H9 (cell line): ENCODE results near the gene FXYD3. TPM values are rescaled to one million over a fixed set of nuclear protein-coding genes. Genes with fewer than 3 reads are reported as not detected.

Experiments
- DNase-seq: peaks from one replicate; pipeline ENCODE4 v3.0.0-alpha.2; 2017
- H2AFZ ChIP-seq: one replicate; pipeline ENCODE4 v1.6.1; 2013; ENCODE audit warnings: mild to moderate bottlenecking, low read length, control low read depth, moderate library complexity
- H2AK5ac ChIP-seq: 2 replicates; pipeline ENCODE4 v1.6.1; 2013; ENCODE audit warnings: low read length, control low read depth, mixed read lengths; ENCODE audit not compliant: insufficient read length
- H2BK120ac ChIP-seq: one replicate; pipeline ENCODE4 v1.6.1; 2013; ENCODE audit warnings: low read depth, mild to moderate bottlenecking, low read length, control low read depth, inconsistent platforms; ENCODE audit not compliant: poor library complexity, severe bottlenecking
- H2BK12ac ChIP-seq: 2 replicates; pipeline ENCODE4 v1.6.1; 2013; ENCODE audit warnings: low read length, control low read depth, mixed read lengths, low read depth; ENCODE audit not compliant: insufficient read length
- H2BK15ac ChIP-seq: 2 replicates; pipeline ENCODE4 v1.6.1; 2013; ENCODE audit warnings: low read depth, low read length, control low read depth
- H2BK20ac ChIP-seq: one replicate; pipeline ENCODE4 v1.6.1; 2013; ENCODE audit warnings: low read depth, mild to moderate bottlenecking, low read length, control low read depth, inconsistent platforms; ENCODE audit not compliant: poor library complexity, severe bottlenecking
- H2BK5ac ChIP-seq: 2 replicates; pipeline ENCODE4 v1.6.1; 2013; ENCODE audit warnings: low read length, control low read depth, mixed read lengths; ENCODE audit not compliant: insufficient read length
- H3K14ac ChIP-seq: 2 replicates; pipeline ENCODE4 v1.6.1; 2013; ENCODE audit warnings: low read length, control low read depth; ENCODE audit not compliant: insufficient read depth
- H3K18ac ChIP-seq: 2 replicates; pipeline ENCODE4 v1.6.1; 2013; ENCODE audit warnings: low read depth, mild to moderate bottlenecking, mixed read lengths, low read length, control low read depth; ENCODE audit not compliant: insufficient read length
- H3K23ac ChIP-seq: 2 replicates; pipeline ENCODE4 v1.6.1; 2013; ENCODE audit warnings: low read length, control low read depth, mixed read lengths, low read depth; ENCODE audit not compliant: insufficient read length
- H3K23me2 ChIP-seq: 2 replicates; pipeline ENCODE4 v1.6.1; 2013; ENCODE audit warnings: low read depth, mild to moderate bottlenecking, mixed read lengths, low read length, control low read depth; ENCODE audit not compliant: insufficient read length, poor library complexity, severe bottlenecking
- H3K27ac ChIP-seq: 2 replicates; pipeline ENCODE4 v1.5.1; 2013; ENCODE audit warnings: low read length, control low read depth, mixed read lengths, low read depth; ENCODE audit not compliant: insufficient read length
- H3K27me3 ChIP-seq: 2 replicates; pipeline ENCODE4 v1.6.1; 2013; ENCODE audit warnings: low read length, control low read depth, inconsistent platforms; ENCODE audit not compliant: insufficient read depth
- H3K4ac ChIP-seq: 2 replicates; pipeline ENCODE4 v1.6.1; 2013; ENCODE audit warnings: low read depth, mild to moderate bottlenecking, control low read depth, inconsistent platforms, low read length, moderate library complexity
- H3K4me1 ChIP-seq: 2 replicates; pipeline ENCODE4 v1.6.1; 2013; ENCODE audit warnings: low read length, control low read depth, inconsistent platforms; ENCODE audit not compliant: insufficient read depth
- H3K4me2 ChIP-seq: 2 replicates; pipeline ENCODE4 v1.6.1; 2013; ENCODE audit warnings: low read length, control low read depth, mixed read lengths; ENCODE audit not compliant: insufficient read length, insufficient read depth
- H3K56ac ChIP-seq: 2 replicates; pipeline ENCODE4 v1.6.1; 2013; ENCODE audit warnings: low read depth, mild to moderate bottlenecking, mixed read lengths, low read length, control low read depth; ENCODE audit not compliant: insufficient read length
- H3K79me1 ChIP-seq: 2 replicates; pipeline ENCODE4 v1.6.1; 2013; ENCODE audit warnings: low read depth, mild to moderate bottlenecking, moderate library complexity, low read length, control low read depth, inconsistent platforms; ENCODE audit not compliant: insufficient read depth, poor library complexity, severe bottlenecking
- H3K79me2 ChIP-seq: 2 replicates; pipeline ENCODE4 v1.6.1; 2013; ENCODE audit warnings: low read length, control low read depth, inconsistent platforms; ENCODE audit not compliant: insufficient read depth
- H3K9ac ChIP-seq: 2 replicates; pipeline ENCODE4 v1.6.1; 2013; ENCODE audit warnings: low read length, control low read depth, mixed read lengths; ENCODE audit not compliant: insufficient read length; ENCODE audit errors: extremely low read depth
- H3K9me3 ChIP-seq: one replicate; pipeline ENCODE4 v1.6.1; 2013; ENCODE audit warnings: low read depth, low read length, inconsistent platforms; ENCODE audit not compliant: control insufficient read depth
- H3T11ph ChIP-seq: one replicate; pipeline ENCODE4 v1.6.1; 2013; ENCODE audit warnings: mild to moderate bottlenecking, low read length, control low read depth, inconsistent platforms
- H4K20me1 ChIP-seq: one replicate; pipeline ENCODE4 v1.6.1; 2013; ENCODE audit not compliant: control insufficient read depth, insufficient read length, insufficient read depth
- H4K5ac ChIP-seq: 2 replicates; pipeline ENCODE4 v1.6.1; 2013; ENCODE audit warnings: low read depth, mild to moderate bottlenecking, mixed read lengths, low read length, control low read depth; ENCODE audit not compliant: insufficient read length
- H4K8ac ChIP-seq: replicated peaks from 2 replicates; pipeline ENCODE4 v1.6.1; 2013; ENCODE audit warnings: low read length, control low read depth, mixed read lengths, low read depth; ENCODE audit not compliant: insufficient read length
- H4K91ac ChIP-seq: 2 replicates; pipeline ENCODE4 v1.6.1; 2013; ENCODE audit warnings: low read depth, mild to moderate bottlenecking, moderate library complexity, mixed read lengths, low read length, control low read depth; ENCODE audit not compliant: insufficient read length
- H3K27ac Mint-ChIP-seq, 3 experiments: 2 replicates in 2 of 3; 3 replicates in 1 of 3; pipeline ENCODE4 v1.8.0; 2020 to 2021; ENCODE audit warnings: mixed read lengths in 3 of 3, mild to moderate bottlenecking in 1 of 3, moderate library complexity in 1 of 3
- H3K27me3 Mint-ChIP-seq: 2 replicates; pipeline ENCODE4 v1.8.0; 2021; ENCODE audit warnings: low read depth, mild to moderate bottlenecking, moderate library complexity, mixed read lengths
- H3K36me3 Mint-ChIP-seq, 3 experiments: 2 replicates in 2 of 3; 3 replicates in 1 of 3; pipeline ENCODE4 v1.8.0; 2020 to 2021; ENCODE audit warnings: low read depth in 3 of 3, mixed read lengths in 3 of 3; ENCODE audit not compliant: insufficient read depth in 1 of 3
- H3K4me1 Mint-ChIP-seq, 2 experiments: 2 replicates each; pipeline ENCODE4 v1.8.0; 2020; ENCODE audit warnings: mixed read lengths in 2 of 2
- H3K4me3 Mint-ChIP-seq, 2 experiments: 2 replicates in 1 of 2; 3 replicates in 1 of 2; pipeline ENCODE4 v1.8.0; 2020 to 2021; ENCODE audit warnings: mild to moderate bottlenecking in 2 of 2, mixed read lengths in 2 of 2, moderate library complexity in 1 of 2
- H3K9me3 Mint-ChIP-seq, 2 experiments: 2 replicates in 1 of 2; 3 replicates in 1 of 2; pipeline ENCODE4 v1.8.0; 2020; ENCODE audit warnings: mild to moderate bottlenecking in 2 of 2, mixed read lengths in 2 of 2, moderate library complexity in 1 of 2
- WGBS: extraction: QIAGEN DNeasy Blood & Tissue Kit; methylation state at CpG from one replicate; pipeline ENCODE4 v1.1.7; 2013; ENCODE audit warnings: missing lambda C conversion rate, low lambda C conversion rate, mixed read lengths; ENCODE audit not compliant: insufficient read length; ENCODE audit errors: extremely low coverage; 5-methylcytosine and 5-hydroxymethylcytosine counted together
- total RNA-seq: library from RNA; stranded (reverse); gene quantifications from 2 replicates; pipeline ENCODE4 v1.2.1, GENCODE V29; 2021
- TF ChIP-seq, protein P1 (sequence below): fragments of 200-600 bp; sonication (generic); conservative IDR thresholded peaks from 3 replicates; pipeline ENCODE4 v1.8.0; 2021; ENCODE audit warnings: antibody characterized with exemption, mild to moderate bottlenecking

The FXYD3 gene
- total RNA-seq, 1 experiment from 2014 or later = 1.5 TPM

DNA sequence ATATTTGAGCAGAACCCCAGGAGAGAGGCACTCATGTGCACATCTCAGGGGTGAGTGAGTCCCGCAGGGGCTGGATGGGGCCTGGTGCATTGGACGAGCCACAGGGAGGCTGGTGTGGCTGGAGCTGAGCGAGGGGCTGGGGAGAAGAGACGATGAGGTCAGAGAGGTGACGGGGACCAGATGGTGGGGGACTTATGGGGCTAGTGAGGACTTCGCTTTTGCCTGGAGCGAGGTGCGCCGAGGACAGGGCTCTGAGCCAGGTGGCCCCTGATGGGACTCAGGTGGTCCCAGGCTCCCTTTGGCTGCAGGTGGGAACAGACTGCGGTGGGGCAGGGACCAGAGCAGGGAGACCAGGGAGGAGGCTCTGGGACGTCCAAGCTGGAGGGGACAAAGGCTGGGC lies 6.9 kb upstream of the FXYD3 start:
- Histone ChIP-seq H2BK12ac (no peak overlapping the region), H3K23ac (no peak overlapping the region), H2BK5ac (no peak overlapping the region), H2AFZ (no peak overlapping the region), H3K27ac (no peak overlapping the region), H4K5ac (no peak overlapping the region), H3K79me2 (no peaks in the 10 kb centered on the region), H3K27me3 (no peaks in the 10 kb centered on the region), H2BK120ac (no peak overlapping the region), H4K20me1 (peaks cover 7% of the 10 kb centered on the region), H2BK20ac (no peak overlapping the region), H3K4ac (no peak overlapping the region), H3K4me2 (no peak overlapping the region), H3K9me3 (no peaks in the 10 kb centered on the region), H3K23me2 (no peaks in the 10 kb centered on the region), H3K9ac (no peak overlapping the region), H2AK5ac (no peak overlapping the region), H3T11ph (no peak overlapping the region), H2BK15ac (no peak overlapping the region), H3K18ac (no peak overlapping the region), H4K8ac (no peak overlapping the region), H3K79me1 (no peaks in the 10 kb centered on the region), H4K91ac (no peak overlapping the region), H3K14ac (no peak overlapping the region), H3K4me1 (no peaks in the 10 kb centered on the region), H3K56ac (no peak overlapping the region)
- DNase-seq = no peak
- peaks cover 0 to 2% (median 0%) of the 10 kb centered on the region in 3 experiments; a peak in 3 of 7 replicates for H3K36me3 Mint-ChIP-seq
- peaks cover 1% of the 10 kb centered on the region; the same call in 1 of the 2 replicates for H3K27me3 Mint-ChIP-seq
- peaks cover 7 to 20% of the 10 kb centered on the region in 2 experiments for H3K4me1 Mint-ChIP-seq
- peaks cover 0 to 6% of the 10 kb centered on the region in 2 experiments; a peak in 3 of 5 replicates for H3K9me3 Mint-ChIP-seq
- H3K27ac Mint-ChIP-seq = peak overlapping the region in 1 of 3 experiments; percentile 86; a peak in 2 of 7 replicates
- TF ChIP-seq, protein P1, sequence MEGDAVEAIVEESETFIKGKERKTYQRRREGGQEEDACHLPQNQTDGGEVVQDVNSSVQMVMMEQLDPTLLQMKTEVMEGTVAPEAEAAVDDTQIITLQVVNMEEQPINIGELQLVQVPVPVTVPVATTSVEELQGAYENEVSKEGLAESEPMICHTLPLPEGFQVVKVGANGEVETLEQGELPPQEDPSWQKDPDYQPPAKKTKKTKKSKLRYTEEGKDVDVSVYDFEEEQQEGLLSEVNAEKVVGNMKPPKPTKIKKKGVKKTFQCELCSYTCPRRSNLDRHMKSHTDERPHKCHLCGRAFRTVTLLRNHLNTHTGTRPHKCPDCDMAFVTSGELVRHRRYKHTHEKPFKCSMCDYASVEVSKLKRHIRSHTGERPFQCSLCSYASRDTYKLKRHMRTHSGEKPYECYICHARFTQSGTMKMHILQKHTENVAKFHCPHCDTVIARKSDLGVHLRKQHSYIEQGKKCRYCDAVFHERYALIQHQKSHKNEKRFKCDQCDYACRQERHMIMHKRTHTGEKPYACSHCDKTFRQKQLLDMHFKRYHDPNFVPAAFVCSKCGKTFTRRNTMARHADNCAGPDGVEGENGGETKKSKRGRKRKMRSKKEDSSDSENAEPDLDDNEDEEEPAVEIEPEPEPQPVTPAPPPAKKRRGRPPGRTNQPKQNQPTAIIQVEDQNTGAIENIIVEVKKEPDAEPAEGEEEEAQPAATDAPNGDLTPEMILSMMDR = no peak
- no CpG with 5 or more reads among the region's 11 CpGs for WGBS
- H3K4me3 Mint-ChIP-seq = no peak overlapping the region
